OCI-LY1 (cell line): ENCODE results near the gene MZT2B.
"Not testable (repeated sequence)": the region's sequence is repeated elsewhere in the genome, so short reads cannot be mapped to it uniquely, and the experiment has no call there.

Source experiments
- CTCF ChIP-seq: fragments of 200-600 bp; sonication (generic), shearing (Covaris generic); IDR thresholded peaks from 2 replicates; pipeline ENCODE4 v1.5.1; 2017; ENCODE audit warnings: mild to moderate bottlenecking, antibody characterized with exemption, low read length, moderate library complexity, mixed read lengths
- EZH2 ChIP-seq: fragments of 200-600 bp; sonication (generic), shearing (Covaris generic); IDR thresholded peaks from 2 replicates; pipeline ENCODE4 v1.8.0; 2017; ENCODE audit warnings: borderline replicate concordance, mixed run types, mild to moderate bottlenecking, antibody characterized with exemption, low read length, moderate library complexity, mixed read lengths

DNA sequence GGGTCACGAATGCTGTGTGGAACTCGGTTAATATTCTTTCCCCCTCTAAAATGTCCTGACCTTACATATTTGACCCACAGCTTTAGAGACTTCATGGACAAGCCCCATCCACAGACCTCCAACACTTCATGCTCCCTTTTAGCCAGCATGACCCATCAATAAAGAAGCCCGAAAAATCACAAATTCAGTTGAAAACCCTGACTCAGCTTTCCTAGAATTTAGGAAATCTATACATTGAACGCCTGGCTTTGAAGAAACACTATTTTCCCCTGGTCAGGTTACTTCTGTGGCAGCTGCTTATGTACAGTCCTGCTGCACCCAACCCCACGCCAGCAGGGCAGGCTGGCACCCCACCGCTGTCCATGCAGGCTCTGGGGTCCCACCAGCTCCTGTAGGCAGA, 9.3 kb downstream of the MZT2B start:
- not testable (repeated sequence) for TF ChIP-seq EZH2, CTCF
